ENCODE data around the gene ZAP70.

The ZAP70 gene

DNA sequence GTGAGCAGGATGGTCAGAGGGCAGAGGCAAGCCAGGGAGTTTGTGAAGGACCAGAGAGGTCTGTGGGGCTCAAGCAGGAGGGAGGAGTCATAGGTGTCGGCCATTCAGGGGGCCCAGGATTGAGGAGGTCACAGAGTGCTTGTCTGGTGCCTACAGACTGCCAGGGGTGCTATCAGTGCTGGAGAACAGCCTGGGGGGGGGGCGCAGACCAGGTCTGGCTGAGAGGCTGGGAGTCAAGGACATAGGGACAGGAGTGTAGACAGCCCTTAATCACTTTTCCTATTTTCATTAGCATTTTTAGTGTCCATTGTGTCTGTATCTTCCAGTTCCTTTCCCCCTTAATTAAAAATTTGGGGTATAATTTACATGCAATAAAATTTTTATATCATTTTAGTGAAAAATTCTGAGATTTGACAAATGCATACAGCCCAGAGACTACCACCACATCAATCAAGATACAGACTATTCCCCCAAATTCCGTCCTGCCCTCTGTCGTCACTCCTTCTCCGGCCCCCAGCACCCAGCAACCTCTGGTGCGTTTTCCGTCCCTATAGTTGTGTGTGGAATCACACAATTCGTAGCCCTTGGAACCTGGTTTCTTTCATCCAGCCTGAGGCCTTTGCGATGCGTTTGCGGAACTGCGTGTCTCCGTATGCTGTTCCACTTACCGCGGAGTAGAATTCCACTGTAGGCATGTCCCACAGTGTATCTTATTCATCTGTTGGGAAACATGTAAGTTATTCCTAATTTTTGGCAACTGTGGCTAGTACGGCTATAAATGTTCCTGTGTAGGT lies 6.2 kb downstream of the ZAP70 start:
- no peaks in the 10 kb centered on the region for H3K9me3 Mint-ChIP-seq

DNA sequence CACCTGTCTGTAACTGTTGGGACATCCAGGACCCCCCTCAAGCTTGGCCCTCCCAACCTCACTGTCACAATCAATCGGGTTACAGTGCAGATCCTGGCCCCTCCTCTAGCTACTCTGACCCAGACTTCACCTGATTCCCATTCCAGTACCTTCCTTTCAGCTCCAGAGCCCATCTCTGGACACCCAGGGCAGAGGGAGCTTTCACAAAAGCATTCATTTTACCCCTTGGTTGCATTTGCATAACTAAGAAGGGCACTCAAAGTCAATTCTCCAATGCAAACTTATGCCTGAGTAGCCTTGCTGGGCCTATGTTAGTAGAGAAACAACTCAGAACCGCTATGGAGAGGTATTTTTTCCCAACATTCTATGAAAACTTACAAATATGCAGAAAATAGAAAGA lies 7.4 kb downstream of the ZAP70 start:
- Mint-ChIP-seq H3K36me3 (peaks cover 24% of the 10 kb centered on the region), H3K27me3 (no peaks in the 10 kb centered on the region), H3K9me3 (no peaks in the 10 kb centered on the region), H3K4me1 (peaks cover 82% of the 10 kb centered on the region), H3K27ac (peak overlapping the region; percentile 84), H3K4me3 (peak overlapping the region; percentile 68)

More for the DNA sequence above, 6.2 kb downstream of the ZAP70 start:
- Mint-ChIP-seq H3K4me3 (peak overlapping the region; percentile 84), H3K27ac (peak overlapping the region; percentile 96), H3K4me1 (peaks cover 80% of the 10 kb centered on the region), H3K36me3 (peaks cover 21% of the 10 kb centered on the region), H3K27me3 (no peaks in the 10 kb centered on the region)

- Mint-ChIP-seq H3K4me1 (peaks cover 82% of the 10 kb centered on the region), H3K27me3 (no peaks in the 10 kb centered on the region), H3K36me3 (peaks cover 20% of the 10 kb centered on the region), H3K27ac (no peak overlapping the region), H3K9me3 (no peaks in the 10 kb centered on the region), H3K4me3 (no peak overlapping the region)
Observed at GRCh38 chr2:97722227-97722626, 8.9 kb downstream of the ZAP70 start.

DNA sequence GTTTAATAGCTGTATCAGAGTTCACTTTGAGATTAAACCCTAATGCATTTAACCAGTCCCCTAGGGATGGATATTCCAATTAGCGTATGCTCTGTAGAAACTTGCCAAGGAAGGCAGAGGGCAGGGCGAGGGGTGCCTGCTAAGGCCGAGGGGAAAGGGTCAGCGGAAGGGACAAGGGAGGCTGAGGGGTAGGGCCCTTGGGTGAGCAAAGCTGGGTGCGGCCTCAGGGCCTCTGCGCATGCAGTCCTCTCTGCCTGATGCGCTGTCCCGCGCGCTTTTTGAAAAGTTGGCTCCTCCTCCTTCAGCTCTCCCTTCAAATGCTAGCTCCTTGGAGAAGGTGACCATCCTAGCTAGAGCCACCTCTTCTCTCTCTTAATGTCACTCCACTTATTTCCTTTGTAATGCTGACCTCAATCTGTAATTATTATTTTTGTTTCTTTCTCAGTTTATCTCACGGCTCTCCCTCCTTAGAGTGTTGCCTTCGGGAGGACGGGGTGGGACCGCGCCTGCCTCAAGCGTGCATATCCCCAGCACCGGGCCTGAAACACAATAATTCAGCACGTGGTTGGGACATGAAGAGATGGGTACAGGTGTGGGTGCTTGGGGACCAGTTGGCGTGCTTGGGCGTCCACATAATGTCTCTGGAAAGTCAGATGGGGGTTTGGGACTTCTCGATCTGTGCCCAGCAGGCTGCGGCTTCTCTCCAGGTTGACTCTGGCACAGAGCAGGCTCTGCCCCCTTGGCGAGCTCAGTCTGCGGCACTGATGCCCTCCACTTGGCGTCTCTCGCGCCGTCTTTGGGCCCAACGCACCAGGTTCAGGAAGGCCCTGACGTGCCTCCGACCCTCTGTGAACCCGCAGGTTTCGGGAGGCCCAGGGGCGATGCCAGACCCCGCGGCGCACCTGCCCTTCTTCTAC lies 10.0 kb downstream of the ZAP70 start:
- Mint-ChIP-seq H3K4me3 (no peak overlapping the region), H3K4me1 (peaks cover 82% of the 10 kb centered on the region), H3K27ac (no peak overlapping the region), H3K9me3 (no peaks in the 10 kb centered on the region), H3K27me3 (no peaks in the 10 kb centered on the region), H3K36me3 (peaks cover 29% of the 10 kb centered on the region)

DNA sequence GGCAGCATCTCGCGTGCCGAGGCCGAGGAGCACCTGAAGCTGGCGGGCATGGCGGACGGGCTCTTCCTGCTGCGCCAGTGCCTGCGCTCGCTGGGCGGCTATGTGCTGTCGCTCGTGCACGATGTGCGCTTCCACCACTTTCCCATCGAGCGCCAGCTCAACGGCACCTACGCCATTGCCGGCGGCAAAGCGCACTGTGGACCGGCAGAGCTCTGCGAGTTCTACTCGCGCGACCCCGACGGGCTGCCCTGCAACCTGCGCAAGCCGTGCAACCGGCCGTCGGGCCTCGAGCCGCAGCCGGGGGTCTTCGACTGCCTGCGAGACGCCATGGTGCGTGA lies 10.7 kb downstream of the ZAP70 start:
- Mint-ChIP-seq H3K4me1 (peaks cover 81% of the 10 kb centered on the region), H3K27ac (no peak overlapping the region), H3K36me3 (peaks cover 28% of the 10 kb centered on the region), H3K27me3 (no peaks in the 10 kb centered on the region), H3K4me3 (no peak overlapping the region), H3K9me3 (no peaks in the 10 kb centered on the region)

- Mint-ChIP-seq H3K27me3 (no peaks in the 10 kb centered on the region), H3K9me3 (no peaks in the 10 kb centered on the region), H3K4me3 (no peak overlapping the region), H3K27ac (peak overlapping the region; percentile 86), H3K4me1 (peaks cover 81% of the 10 kb centered on the region), H3K36me3 (peaks cover 29% of the 10 kb centered on the region)
Observed at GRCh38 chr2:97724501-97724900, 11.1 kb downstream of the ZAP70 start.

GRCh38 chr2:97724946-97725688 lies 11.7 kb downstream of the ZAP70 start:
- H3K4me1 Mint-ChIP-seq, result peaks cover 78% of the 10 kb centered on the region

GRCh38 chr2:97726261-97727064 lies 13.1 kb downstream of the ZAP70 start:
- H3K4me3 Mint-ChIP-seq, result no peak overlapping the region
- no peaks in the 10 kb centered on the region for H3K9me3 Mint-ChIP-seq
- no peaks in the 10 kb centered on the region for H3K27me3 Mint-ChIP-seq
- H3K27ac Mint-ChIP-seq, result peak overlapping the region; percentile 52
- H3K4me1 Mint-ChIP-seq, result peaks cover 78% of the 10 kb centered on the region
- H3K36me3 Mint-ChIP-seq, result peaks cover 28% of the 10 kb centered on the region

More at GRCh38 chr2:97724946-97725688, 11.7 kb downstream of the ZAP70 start:
- H3K27ac Mint-ChIP-seq, result peak overlapping the region; percentile 8
- no peak overlapping the region for H3K4me3 Mint-ChIP-seq
- H3K36me3 Mint-ChIP-seq, result peaks cover 32% of the 10 kb centered on the region
- no peaks in the 10 kb centered on the region for H3K27me3 Mint-ChIP-seq
- H3K9me3 Mint-ChIP-seq, result no peaks in the 10 kb centered on the region

GRCh38 chr2:97727296-97727695 lies 13.9 kb downstream of the ZAP70 start:
- Mint-ChIP-seq H3K27ac (peak overlapping the region; percentile 91), H3K4me3 (no peak overlapping the region), H3K9me3 (no peaks in the 10 kb centered on the region), H3K36me3 (peaks cover 29% of the 10 kb centered on the region), H3K27me3 (no peaks in the 10 kb centered on the region), H3K4me1 (peaks cover 80% of the 10 kb centered on the region)

DNA sequence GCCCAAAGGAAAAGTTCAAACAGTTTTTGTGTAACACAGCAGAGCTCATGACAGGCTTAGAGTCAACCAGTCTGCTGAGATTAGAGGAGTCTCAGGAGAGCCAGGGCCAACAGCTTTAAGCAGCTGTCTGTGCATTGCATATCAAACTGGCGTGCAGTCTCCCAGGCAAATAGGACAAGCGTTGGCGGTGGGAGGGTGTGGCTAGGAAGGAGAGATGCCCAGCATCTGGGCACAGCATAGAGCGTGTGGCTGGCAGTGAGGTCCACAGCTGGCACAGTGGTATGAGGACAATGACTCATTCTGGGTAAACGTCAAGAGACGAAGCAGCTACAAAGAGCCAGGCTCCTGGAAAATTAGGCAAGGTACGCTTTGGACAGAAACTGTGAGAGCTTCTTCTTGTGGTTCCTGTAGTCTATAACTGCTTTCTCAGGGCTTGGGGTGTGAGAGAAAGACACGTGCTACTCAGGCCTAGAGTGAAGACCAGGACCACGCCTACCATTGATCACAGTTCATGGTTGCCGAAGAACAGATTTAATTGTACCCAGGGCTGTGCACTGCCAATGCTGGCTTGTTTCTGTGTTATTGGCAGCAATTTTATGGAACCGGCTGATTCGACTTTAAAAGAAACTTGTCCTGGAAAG lies 14.8 kb downstream of the ZAP70 start:
- Mint-ChIP-seq H3K36me3 (peaks cover 27% of the 10 kb centered on the region), H3K27ac (peak overlapping the region; percentile 91), H3K4me3 (no peak overlapping the region), H3K4me1 (peaks cover 75% of the 10 kb centered on the region), H3K9me3 (no peaks in the 10 kb centered on the region), H3K27me3 (no peaks in the 10 kb centered on the region)

- H3K4me1 Mint-ChIP-seq, result peaks cover 63% of the 10 kb centered on the region
- H3K27ac Mint-ChIP-seq, result peak overlapping the region; percentile 35
- no peaks in the 10 kb centered on the region for H3K27me3 Mint-ChIP-seq
- H3K4me3 Mint-ChIP-seq, result no peak overlapping the region
- H3K9me3 Mint-ChIP-seq, result no peaks in the 10 kb centered on the region
- H3K36me3 Mint-ChIP-seq, result peaks cover 27% of the 10 kb centered on the region
Observed at GRCh38 chr2:97730245-97730644, 16.9 kb downstream of the ZAP70 start.

GRCh38 chr2:97731274-97732020 lies 18.1 kb downstream of the ZAP70 start:
- Mint-ChIP-seq H3K9me3 (no peaks in the 10 kb centered on the region), H3K36me3 (peaks cover 26% of the 10 kb centered on the region), H3K27me3 (no peaks in the 10 kb centered on the region), H3K27ac (peak overlapping the region; percentile 74), H3K4me1 (peaks cover 54% of the 10 kb centered on the region), H3K4me3 (no peak overlapping the region)

DNA sequence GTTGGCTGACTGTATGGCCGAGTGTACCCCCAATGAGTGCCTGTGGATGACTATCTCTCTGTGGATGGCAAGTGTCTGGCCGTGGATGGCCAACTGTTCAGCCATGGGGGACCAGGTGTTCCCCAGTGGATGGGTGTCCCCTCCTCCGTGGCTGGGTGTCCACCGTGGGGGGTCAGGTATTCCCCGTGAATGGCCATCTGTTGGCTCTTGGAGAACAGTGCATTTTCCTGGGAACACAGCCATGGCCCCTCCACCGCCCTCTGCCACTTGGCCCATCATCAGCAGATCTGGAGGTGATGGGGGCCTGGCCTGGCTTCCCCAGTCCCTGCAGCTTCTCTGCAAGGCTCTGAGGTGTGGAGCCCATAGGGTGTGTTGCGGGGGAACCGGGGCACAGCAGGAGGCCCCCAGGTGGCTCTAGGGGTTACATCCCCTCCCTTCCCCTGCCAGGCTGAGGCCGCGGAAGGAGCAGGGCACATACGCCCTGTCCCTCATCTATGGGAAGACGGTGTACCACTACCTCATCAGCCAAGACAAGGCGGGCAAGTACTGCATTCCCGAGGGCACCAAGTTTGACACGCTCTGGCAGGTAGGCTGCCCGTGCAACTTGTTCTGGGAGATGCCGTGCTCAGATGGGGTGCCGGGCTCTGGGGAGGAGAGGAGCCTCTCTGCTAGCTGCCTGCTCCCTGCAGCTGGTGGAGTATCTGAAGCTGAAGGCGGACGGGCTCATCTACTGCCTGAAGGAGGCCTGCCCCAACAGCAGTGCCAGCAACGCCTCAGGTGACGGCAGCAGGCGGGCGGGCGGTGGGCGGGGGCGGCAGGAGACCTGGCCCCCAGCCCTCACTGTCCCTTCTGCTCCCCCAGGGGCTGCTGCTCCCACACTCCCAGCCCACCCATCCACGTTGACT lies 19.3 kb downstream of the ZAP70 start:
- Mint-ChIP-seq H3K27ac (no peak overlapping the region), H3K9me3 (no peaks in the 10 kb centered on the region), H3K27me3 (no peaks in the 10 kb centered on the region), H3K4me1 (peaks cover 42% of the 10 kb centered on the region), H3K36me3 (peaks cover 25% of the 10 kb centered on the region), H3K4me3 (no peak overlapping the region)

Measured in activated naive CD4-positive, alpha-beta T cell treated with anti-CD3 and anti-CD28 coated beads, Interleukin-2, amount 50 U/mL, for 24 hours (primary cell).